ENCODE data around the gene HCRT.

- TF ChIP-seq SUZ12 (IDR thresholded peaks at IDR 0.05; ENCODE audit: low read length) (no peak), TCF12 (IDR thresholded peaks at IDR 0.05; ENCODE audit: low read depth, low read length) (no peak), GABPA (IDR thresholded peaks at IDR 0.05; ENCODE audit: borderline replicate concordance, insufficient read depth, low read length) (no peak), CREB1 (IDR thresholded peaks at IDR 0.05) (no peak), POLR2A (IDR thresholded peaks at IDR 0.05; ENCODE audit: control extremely low read depth in 1 of 2, low read depth in 2 of 2, low read length in 2 of 2) (no peak), ATF3 (IDR thresholded peaks at IDR 0.05; ENCODE audit: insufficient read depth, low read depth, low read length) (no peak), CTCF (IDR thresholded peaks at IDR 0.05; ENCODE audit: control extremely low read depth in 1 of 3, insufficient read depth in 1 of 3, low read depth in 1 of 3, low read length in 3 of 3) (no peak), MAX (IDR thresholded peaks at IDR 0.05) (no peak), RAD21 (IDR thresholded peaks at IDR 0.05 in 1 of 2, conservative IDR thresholded peaks at IDR 0.05 in 1 of 2; ENCODE audit: low read depth in 2 of 2, low read length in 2 of 2) (no peak)
Observed at GRCh38 chr17:42188749-42189650, 3.7 kb upstream of the HCRT start.

Measured in H1 (cell line).